HepG2 (cell line): ENCODE measurements around the gene NOB1. TPM values are rescaled to one million over a fixed set of nuclear protein-coding genes. Genes with fewer than 3 reads are reported as not detected.
A peak's percentile ranks its signal among the peaks of the same experiment; 100 is the strongest.

Experiments
- ARNT ChIP-seq: fragments of 450-650 bp; IDR thresholded peaks from 2 replicates; pipeline ENCODE4 v1.6.1; 2017
- ARNTL ChIP-seq: sonication (generic); formaldehyde crosslinking; IDR thresholded peaks from 2 replicates; pipeline ENCODE4 v1.4.0; 2020; ENCODE audit warnings: mild to moderate bottlenecking, missing genetic modification reagents
- CREB1 ChIP-seq, 2 experiments: fragments of 450-650 bp in 1 of 2; IDR thresholded peaks; 2 replicates each; pipeline ENCODE4 v1.6.1; 2016 to 2017; ENCODE audit warnings: control low read depth in 1 of 2, mild to moderate bottlenecking in 1 of 2, missing compliant biosample characterization in 1 of 2, missing genetic modification characterization in 1 of 2
- KAT7 ChIP-seq: IDR thresholded peaks from 2 replicates; pipeline ENCODE4 v1.6.1; 2018; ENCODE audit warnings: borderline replicate concordance, missing compliant biosample characterization
- KDM5B ChIP-seq: sonication (generic); formaldehyde crosslinking; IDR thresholded peaks from 2 replicates; pipeline ENCODE4 v1.4.0; 2020; ENCODE audit warnings: missing genetic modification reagents, mild to moderate bottlenecking, borderline replicate concordance
- MATR3 ChIP-seq: sonication (generic); formaldehyde crosslinking; IDR thresholded peaks from 2 replicates; pipeline ENCODE4 v1.4.0; 2020; ENCODE audit warnings: missing genetic modification reagents
- NAIF1 ChIP-seq: sonication (generic); formaldehyde crosslinking; IDR thresholded peaks from 2 replicates; pipeline ENCODE4 v1.5.0; 2020; ENCODE audit warnings: mild to moderate bottlenecking, missing genetic modification reagents, borderline replicate concordance
- NFE2 ChIP-seq: sonication (generic); formaldehyde crosslinking; IDR thresholded peaks from 2 replicates; pipeline ENCODE4 v1.4.0; 2020; ENCODE audit warnings: missing genetic modification reagents
- PCBP2 ChIP-seq: fragments of 200-400 bp; formaldehyde crosslinking; optimal IDR thresholded peaks from 2 replicates; pipeline ENCODE3; 2018; ENCODE audit warnings: low read length, low read depth; ENCODE audit not compliant: poor library complexity, severe bottlenecking
- PTBP1 ChIP-seq: fragments of 200-400 bp; formaldehyde crosslinking; IDR thresholded peaks from 2 replicates; pipeline ENCODE4 v1.6.1; 2018; ENCODE audit warnings: low read length, low read depth; ENCODE audit not compliant: poor library complexity, severe bottlenecking
- RNF2 ChIP-seq: fragments of 450-650 bp; conservative IDR thresholded peaks from 2 replicates; pipeline ENCODE4 v1.6.1; 2016; ENCODE audit warnings: low read depth
- SMAD1 ChIP-seq: sonication (generic); formaldehyde crosslinking; IDR thresholded peaks from 2 replicates; pipeline ENCODE4 v1.4.0; 2020; ENCODE audit warnings: missing genetic modification reagents, low read depth, mild to moderate bottlenecking, borderline replicate concordance
- TAF1 ChIP-seq: sonication (generic); formaldehyde crosslinking; IDR thresholded peaks from 2 replicates; pipeline ENCODE4 v1.4.0; 2020; ENCODE audit warnings: missing genetic modification reagents
- TBX3 ChIP-seq: fragments of 450-650 bp; IDR thresholded peaks from 2 replicates; pipeline ENCODE4 v1.6.1; 2017; ENCODE audit warnings: antibody characterized with exemption, mild to moderate bottlenecking, inconsistent platforms, borderline replicate concordance
- ZC3H13 ChIP-seq: sonication (generic); formaldehyde crosslinking; IDR thresholded peaks from 2 replicates; pipeline ENCODE4 v1.8.1; 2023; ENCODE audit warnings: mild to moderate bottlenecking, missing genetic modification reagents, moderate library complexity
- ZFP41 ChIP-seq: sonication (generic); formaldehyde crosslinking; IDR thresholded peaks from 2 replicates; pipeline ENCODE4 v1.4.0; 2020; ENCODE audit warnings: mild to moderate bottlenecking, missing genetic modification reagents, borderline replicate concordance
- ZFX ChIP-seq: sonication (generic); formaldehyde crosslinking; IDR thresholded peaks from 2 replicates; pipeline ENCODE4 v1.4.0; 2020; ENCODE audit warnings: mild to moderate bottlenecking, low read depth, missing genetic modification reagents, moderate library complexity
- ZNF101 ChIP-seq: sonication (generic); formaldehyde crosslinking; IDR thresholded peaks from 2 replicates; pipeline ENCODE4 v1.4.0; 2020; ENCODE audit warnings: mild to moderate bottlenecking, low read depth, missing genetic modification reagents, borderline replicate concordance
- ZNF430 ChIP-seq: sonication (generic); formaldehyde crosslinking; IDR thresholded peaks from 2 replicates; pipeline ENCODE4 v1.9.0; 2021; ENCODE audit warnings: mild to moderate bottlenecking, missing genetic modification reagents
- ZNF451 ChIP-seq: sonication (generic); formaldehyde crosslinking; IDR thresholded peaks from 2 replicates; pipeline ENCODE4 v1.5.0; 2020; ENCODE audit warnings: mild to moderate bottlenecking, missing genetic modification reagents
- ZNF501 ChIP-seq: sonication (generic); formaldehyde crosslinking; IDR thresholded peaks from 2 replicates; pipeline ENCODE4 v1.5.1; 2020; ENCODE audit warnings: mild to moderate bottlenecking, moderate library complexity, missing genetic modification reagents
- ZNF816 ChIP-seq: sonication (generic); formaldehyde crosslinking; IDR thresholded peaks from 2 replicates; pipeline ENCODE4 v1.8.0; 2022; ENCODE audit warnings: missing genetic modification reagents, mild to moderate bottlenecking, borderline replicate concordance
- polyA plus RNA-seq, 8 experiments: library from polyadenylated mRNA; depleted of rRNA in 3 of 8; stranded (reverse) in 7 of 8; unstranded in 1 of 8; fragments of >200 nt; fragmentation: Illumina TruSeq in 4 of 8; extraction: Trizol in 4 of 8; gene quantifications; 2 replicates each; pipeline versions ENCODE4 v1.2.1 to v1.2.3, GENCODE V29; 2011 to 2016; ENCODE audit warnings: low read depth in 4 of 8, missing spikeins in 1 of 8, mixed read lengths in 1 of 8; ENCODE audit not compliant: insufficient read depth in 1 of 8
- total RNA-seq, 5 experiments: library from RNA; depleted of rRNA; stranded (reverse); fragments of >200 nt; fragmentation: Illumina TruSeq; extraction: Trizol; gene quantifications; 2 replicates each; pipeline ENCODE4 v1.2.3, GENCODE V29; 2016; ENCODE audit warnings: low read depth in 1 of 5
- TF ChIP-seq, protein P1 (sequence below): IDR thresholded peaks from 2 replicates; pipeline ENCODE4 v1.6.1; 2016; ENCODE audit warnings: low read depth, borderline replicate concordance
- TF ChIP-seq, protein P2 (sequence below): fragments of 450-650 bp; IDR thresholded peaks from 2 replicates; pipeline ENCODE4 v1.6.1; 2016
- TF ChIP-seq, protein P3 (sequence below): sonication (generic); formaldehyde crosslinking; IDR thresholded peaks from 2 replicates; pipeline ENCODE4 v1.5.0; 2020; ENCODE audit warnings: mild to moderate bottlenecking, missing genetic modification reagents, moderate library complexity
- TF ChIP-seq, protein P4 (sequence below): sonication (generic); formaldehyde crosslinking; IDR thresholded peaks from 2 replicates; pipeline ENCODE4 v1.5.0; 2020; ENCODE audit warnings: missing genetic modification reagents, mild to moderate bottlenecking, borderline replicate concordance

Gene NOB1
- total and polyA plus RNA-seq, 2 of the 13 experiments (the other 11 are each of a cell fraction or from before 2014, with no cell fraction given), result 47.1 to 162 TPM

DNA sequence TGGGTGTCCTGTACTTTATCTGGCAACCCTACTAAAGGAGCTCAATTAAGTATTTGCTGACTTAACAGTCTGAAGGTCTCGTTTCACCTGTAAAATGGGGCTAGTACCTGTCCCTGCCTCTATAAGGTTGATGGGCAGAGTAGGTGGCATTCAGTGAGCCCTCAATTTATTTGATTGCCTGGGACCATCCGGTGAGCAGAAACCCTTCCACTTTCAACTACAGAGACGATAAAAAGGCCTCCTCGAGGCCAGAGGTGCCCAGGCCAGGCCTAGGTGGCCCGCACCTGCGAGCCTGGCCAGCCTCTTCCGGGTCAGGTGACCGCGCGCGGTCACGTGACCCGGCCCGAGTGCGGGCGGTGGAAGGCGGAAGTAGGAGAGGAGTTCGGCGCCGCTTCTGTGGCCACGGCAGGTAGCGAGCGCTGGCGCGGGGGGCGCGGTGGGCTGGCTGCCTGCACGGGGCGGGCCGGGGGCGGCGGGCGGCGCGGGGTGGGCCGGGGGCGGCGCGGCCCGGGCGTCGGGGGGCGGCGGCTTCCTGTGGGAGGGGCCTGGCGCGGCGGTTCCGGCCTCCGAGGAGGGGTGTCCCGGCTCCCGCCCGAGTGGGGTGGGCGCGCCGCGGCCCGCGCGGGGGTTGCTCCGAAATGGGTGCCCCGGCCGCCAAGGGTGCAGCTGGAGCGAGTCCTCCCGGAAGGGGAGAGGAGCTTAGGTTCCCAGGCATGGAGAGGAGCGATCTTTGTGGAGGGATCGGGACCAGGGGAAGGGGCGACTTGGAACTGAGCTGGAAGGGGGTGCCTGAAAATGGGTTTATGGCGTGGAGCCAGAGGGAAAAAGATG is 7.5 kb upstream of the NOB1 start, which contains the start of gene WWP2 (continued):
- no peak; the same call in 1 of the 2 replicates for TF ChIP-seq SMAD1
- TF ChIP-seq KDM5B (CRISPR knock-in tag), result peak; percentile 53; the same call in 1 of the 2 replicates
- TF ChIP-seq TAF1 (CRISPR knock-in tag), result peak; percentile 68
- peak; percentile 91 for TF ChIP-seq RNF2
- 0 out of 2 replicates have a peak, but pooled peaks have one; percentile 45 for TF ChIP-seq KAT7 (CRISPR knock-in tag)
- TF ChIP-seq ARNTL (CRISPR knock-in tag), result no peak
- TF ChIP-seq PTBP1, result no peak
- no peak for TF ChIP-seq ZFP41 (CRISPR knock-in tag)
- no peak for TF ChIP-seq ARNT
- 0 out of 2 replicates have a peak, but pooled peaks have one; percentile 7 for TF ChIP-seq ZNF816 (CRISPR knock-in tag)
- TF ChIP-seq ZNF101 (CRISPR knock-in tag), result no peak
- no peak for TF ChIP-seq PCBP2
- no peak for TF ChIP-seq MATR3 (CRISPR knock-in tag)
- TF ChIP-seq, protein P1, sequence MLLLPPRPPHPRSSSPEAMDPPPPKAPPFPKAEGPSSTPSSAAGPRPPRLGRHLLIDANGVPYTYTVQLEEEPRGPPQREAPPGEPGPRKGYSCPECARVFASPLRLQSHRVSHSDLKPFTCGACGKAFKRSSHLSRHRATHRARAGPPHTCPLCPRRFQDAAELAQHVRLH, result peak; percentile 83
- TF ChIP-seq ZNF451, result peak; percentile 26; the same call in 1 of the 2 replicates
- TF ChIP-seq, protein P2, sequence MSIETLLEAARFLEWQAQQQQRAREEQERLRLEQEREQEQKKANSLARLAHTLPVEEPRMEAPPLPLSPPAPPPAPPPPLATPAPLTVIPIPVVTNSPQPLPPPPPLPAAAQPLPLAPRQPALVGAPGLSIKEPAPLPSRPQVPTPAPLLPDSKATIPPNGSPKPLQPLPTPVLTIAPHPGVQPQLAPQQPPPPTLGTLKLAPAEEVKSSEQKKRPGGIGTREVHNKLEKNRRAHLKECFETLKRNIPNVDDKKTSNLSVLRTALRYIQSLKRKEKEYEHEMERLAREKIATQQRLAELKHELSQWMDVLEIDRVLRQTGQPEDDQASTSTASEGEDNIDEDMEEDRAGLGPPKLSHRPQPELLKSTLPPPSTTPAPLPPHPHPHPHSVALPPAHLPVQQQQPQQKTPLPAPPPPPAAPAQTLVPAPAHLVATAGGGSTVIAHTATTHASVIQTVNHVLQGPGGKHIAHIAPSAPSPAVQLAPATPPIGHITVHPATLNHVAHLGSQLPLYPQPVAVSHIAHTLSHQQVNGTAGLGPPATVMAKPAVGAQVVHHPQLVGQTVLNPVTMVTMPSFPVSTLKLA, result peak; percentile 73
- TF ChIP-seq NFE2 (CRISPR knock-in tag), result no peak
- peak; percentile 98 for TF ChIP-seq ZFX (CRISPR knock-in tag)
- peak; percentile 23; the same call in 1 of the 2 replicates for TF ChIP-seq NAIF1 (CRISPR knock-in tag)
- TF ChIP-seq ZC3H13, result peak; percentile 72
- TF ChIP-seq, protein P3, sequence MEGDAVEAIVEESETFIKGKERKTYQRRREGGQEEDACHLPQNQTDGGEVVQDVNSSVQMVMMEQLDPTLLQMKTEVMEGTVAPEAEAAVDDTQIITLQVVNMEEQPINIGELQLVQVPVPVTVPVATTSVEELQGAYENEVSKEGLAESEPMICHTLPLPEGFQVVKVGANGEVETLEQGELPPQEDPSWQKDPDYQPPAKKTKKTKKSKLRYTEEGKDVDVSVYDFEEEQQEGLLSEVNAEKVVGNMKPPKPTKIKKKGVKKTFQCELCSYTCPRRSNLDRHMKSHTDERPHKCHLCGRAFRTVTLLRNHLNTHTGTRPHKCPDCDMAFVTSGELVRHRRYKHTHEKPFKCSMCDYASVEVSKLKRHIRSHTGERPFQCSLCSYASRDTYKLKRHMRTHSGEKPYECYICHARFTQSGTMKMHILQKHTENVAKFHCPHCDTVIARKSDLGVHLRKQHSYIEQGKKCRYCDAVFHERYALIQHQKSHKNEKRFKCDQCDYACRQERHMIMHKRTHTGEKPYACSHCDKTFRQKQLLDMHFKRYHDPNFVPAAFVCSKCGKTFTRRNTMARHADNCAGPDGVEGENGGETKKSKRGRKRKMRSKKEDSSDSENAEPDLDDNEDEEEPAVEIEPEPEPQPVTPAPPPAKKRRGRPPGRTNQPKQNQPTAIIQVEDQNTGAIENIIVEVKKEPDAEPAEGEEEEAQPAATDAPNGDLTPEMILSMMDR (CRISPR knock-in tag), result no peak
- TF ChIP-seq ZNF501 (CRISPR knock-in tag), result peak; percentile 75
- no peak for TF ChIP-seq CREB1 (IDR thresholded peaks at IDR 0.05)
- TF ChIP-seq CREB1 (CRISPR knock-in tag; IDR thresholded peaks at IDR 0.05), result no peak
- TF ChIP-seq ZNF430 (CRISPR knock-in tag), result no peak; the same call in 1 of the 2 replicates
- TF ChIP-seq, protein P4, sequence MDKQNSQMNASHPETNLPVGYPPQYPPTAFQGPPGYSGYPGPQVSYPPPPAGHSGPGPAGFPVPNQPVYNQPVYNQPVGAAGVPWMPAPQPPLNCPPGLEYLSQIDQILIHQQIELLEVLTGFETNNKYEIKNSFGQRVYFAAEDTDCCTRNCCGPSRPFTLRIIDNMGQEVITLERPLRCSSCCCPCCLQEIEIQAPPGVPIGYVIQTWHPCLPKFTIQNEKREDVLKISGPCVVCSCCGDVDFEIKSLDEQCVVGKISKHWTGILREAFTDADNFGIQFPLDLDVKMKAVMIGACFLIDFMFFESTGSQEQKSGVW (CRISPR knock-in tag), result no peak
- TF ChIP-seq TBX3, result no peak
